ENCODE data around the gene EDDM13. TPM values are rescaled to one million over a fixed set of nuclear protein-coding genes. Genes with fewer than 3 reads are reported as not detected.
A peak's percentile ranks its signal among the peaks of the same experiment; 100 is the strongest.

The EDDM13 gene
- total RNA-seq, 6 experiments from 2014 or later: not detected

- no peak for TF ChIP-seq CTCF (IDR thresholded peaks at IDR 0.05)
- no peak for TF ChIP-seq POLR2A (IDR thresholded peaks at IDR 0.05)
These were observed 1.1 kb downstream of the EDDM13 start for GRCh38 chr19:56273563-56274117.

DNA sequence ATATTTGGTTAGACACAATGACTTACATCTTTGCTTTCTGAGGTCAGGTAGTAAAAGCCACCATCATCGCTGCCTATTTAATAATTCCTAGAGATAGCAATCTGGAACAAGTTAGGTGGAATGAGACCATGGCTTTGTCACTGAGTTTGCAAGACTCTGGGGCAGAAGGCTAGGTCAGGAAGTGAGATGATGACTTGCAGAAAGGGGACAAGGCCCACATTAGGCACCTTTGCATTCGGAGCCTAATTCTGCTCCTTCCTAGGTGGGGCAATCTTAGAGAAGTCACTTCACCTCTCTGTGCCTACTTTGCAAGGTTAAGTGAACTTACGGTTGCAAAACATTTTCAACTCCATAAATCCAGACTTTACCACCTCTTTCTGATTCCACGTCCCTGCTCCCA is 10.3 kb downstream of the EDDM13 start:
- 88% methylated on average over 3 of the region's 4 CpGs for WGBS (ENCODE audit: insufficient coverage, low coverage, low lambda C conversion rate, missing lambda C conversion rate)
- no peak for DNase-seq
- TF ChIP-seq CTCF (IDR thresholded peaks at IDR 0.05) (no peak), POLR2A (IDR thresholded peaks at IDR 0.05) (no peak)
- Histone ChIP-seq H3K27me3 (no peaks in the 10 kb centered on the region), H3K4me3 (no peak overlapping the region), H3K9me3 (no peaks in the 10 kb centered on the region), H3K27ac (no peak overlapping the region), H3K4me1 (no peaks in the 10 kb centered on the region), H3K36me3 (no peaks in the 10 kb centered on the region)
- intact Hi-C loops (cut with DNase I): no loop called here
- no peak for ATAC-seq

More at GRCh38 chr19:56273563-56274117, 1.1 kb downstream of the EDDM13 start:
- Histone ChIP-seq H3K4me3 (no peak overlapping the region), H3K27me3 (no peaks in the 10 kb centered on the region), H3K4me1 (no peaks in the 10 kb centered on the region), H3K36me3 (no peaks in the 10 kb centered on the region), H3K9me3 (no peaks in the 10 kb centered on the region), H3K27ac (no peak overlapping the region)
- ATAC-seq (peak in 2 of 4 donors; percentile 25 to 38), DNase-seq (no peak)
- 39% methylated on average over 6 of the region's 6 CpGs for WGBS (ENCODE audit: insufficient coverage, low coverage, low lambda C conversion rate, missing lambda C conversion rate)
- intact Hi-C loops (cut with DNase I): no loop called here

DNA sequence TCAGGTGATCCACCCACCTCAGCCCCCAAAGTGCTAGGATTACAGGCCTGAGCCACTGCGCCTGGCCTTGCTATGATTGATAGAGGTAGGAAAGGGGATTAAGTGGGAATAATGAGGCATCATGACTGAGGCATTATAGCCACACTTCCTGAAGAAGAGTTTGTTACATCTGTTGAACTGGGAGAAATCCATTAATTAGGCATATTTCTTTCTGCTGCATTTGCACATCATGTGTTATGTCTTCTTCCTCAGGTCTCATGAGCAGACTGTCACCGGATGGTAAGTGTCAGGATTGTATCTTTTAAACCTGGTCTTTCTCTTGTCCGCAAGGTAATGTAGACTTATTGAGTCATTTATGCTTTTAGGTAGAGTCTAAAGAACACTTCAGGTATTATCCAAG is 12.2 kb downstream of the EDDM13 start:
- Histone ChIP-seq H3K27ac (no peak overlapping the region), H3K9me3 (no peaks in the 10 kb centered on the region), H3K4me1 (no peaks in the 10 kb centered on the region), H3K4me3 (no peak overlapping the region), H3K27me3 (no peaks in the 10 kb centered on the region), H3K36me3 (no peaks in the 10 kb centered on the region)
- TF ChIP-seq CTCF (IDR thresholded peaks at IDR 0.05) (no peak), POLR2A (IDR thresholded peaks at IDR 0.05) (no peak)
- 95% methylated on average over 3 of the region's 3 CpGs for WGBS (ENCODE audit: insufficient coverage, low coverage, low lambda C conversion rate, missing lambda C conversion rate)
- ATAC-seq: no peak
- no peak for DNase-seq
- intact Hi-C loops (cut with DNase I): no loop called here

- no peaks in the 10 kb centered on the region for H3K27me3 ChIP-seq
- H3K9me3 ChIP-seq: no peaks in the 10 kb centered on the region
- no peak overlapping the region for H3K4me3 ChIP-seq
- H3K4me1 ChIP-seq: no peaks in the 10 kb centered on the region
- TF ChIP-seq CTCF (IDR thresholded peaks at IDR 0.05): no peak
- no peak for TF ChIP-seq POLR2A (IDR thresholded peaks at IDR 0.05)
- H3K27ac ChIP-seq: no peak overlapping the region
- H3K36me3 ChIP-seq: peaks cover 0 to 2% (median 0%) of the 10 kb centered on the region in 4 donors
- DNase-seq: no peak
- intact Hi-C loops (cut with DNase I): no loop called here
- ATAC-seq: no peak
These were observed 17.6 kb downstream of the EDDM13 start for GRCh38 chr19:56290104-56290503.

DNA sequence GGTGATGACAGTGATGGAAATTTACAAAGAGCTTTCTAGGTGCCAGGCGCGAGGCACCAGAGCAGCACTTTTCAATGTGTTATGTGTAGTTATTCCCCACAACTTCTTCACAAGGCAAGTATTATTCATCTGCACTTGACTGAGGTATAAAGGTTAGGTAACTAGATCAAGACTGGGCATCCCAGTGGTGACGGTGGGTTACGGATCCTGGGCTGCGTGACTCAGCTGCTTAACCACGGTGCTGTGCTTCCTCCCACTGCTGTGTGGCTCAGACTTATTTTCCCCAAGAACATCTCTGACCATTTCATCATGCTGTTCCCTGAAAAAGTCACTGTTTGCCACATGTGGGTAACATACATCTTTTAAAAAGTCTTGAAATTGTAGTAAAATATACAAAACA is 19.3 kb downstream of the EDDM13 start:
- TF ChIP-seq POLR2A (IDR thresholded peaks at IDR 0.05) (no peak), CTCF (IDR thresholded peaks at IDR 0.05) (no peak)
- WGBS (ENCODE audit: insufficient coverage, low coverage, low lambda C conversion rate, missing lambda C conversion rate): 81% methylated on average over 2 of the region's 6 CpGs
- intact Hi-C loops (cut with DNase I): no loop called here
- H3K4me1 ChIP-seq: no peaks in the 10 kb centered on the region
- H3K36me3 ChIP-seq: peaks cover 0 to 2% (median 0%) of the 10 kb centered on the region in 4 donors
- ATAC-seq (no peak), DNase-seq (no peak)
- H3K4me3 ChIP-seq: no peak overlapping the region
- H3K9me3 ChIP-seq: no peaks in the 10 kb centered on the region
- H3K27me3 ChIP-seq: no peaks in the 10 kb centered on the region
- H3K27ac ChIP-seq: no peak overlapping the region

All from right lobe of liver (tissue), 6 donors.